ENCODE measurements around the gene DPM2.

The DPM2 gene

DNA sequence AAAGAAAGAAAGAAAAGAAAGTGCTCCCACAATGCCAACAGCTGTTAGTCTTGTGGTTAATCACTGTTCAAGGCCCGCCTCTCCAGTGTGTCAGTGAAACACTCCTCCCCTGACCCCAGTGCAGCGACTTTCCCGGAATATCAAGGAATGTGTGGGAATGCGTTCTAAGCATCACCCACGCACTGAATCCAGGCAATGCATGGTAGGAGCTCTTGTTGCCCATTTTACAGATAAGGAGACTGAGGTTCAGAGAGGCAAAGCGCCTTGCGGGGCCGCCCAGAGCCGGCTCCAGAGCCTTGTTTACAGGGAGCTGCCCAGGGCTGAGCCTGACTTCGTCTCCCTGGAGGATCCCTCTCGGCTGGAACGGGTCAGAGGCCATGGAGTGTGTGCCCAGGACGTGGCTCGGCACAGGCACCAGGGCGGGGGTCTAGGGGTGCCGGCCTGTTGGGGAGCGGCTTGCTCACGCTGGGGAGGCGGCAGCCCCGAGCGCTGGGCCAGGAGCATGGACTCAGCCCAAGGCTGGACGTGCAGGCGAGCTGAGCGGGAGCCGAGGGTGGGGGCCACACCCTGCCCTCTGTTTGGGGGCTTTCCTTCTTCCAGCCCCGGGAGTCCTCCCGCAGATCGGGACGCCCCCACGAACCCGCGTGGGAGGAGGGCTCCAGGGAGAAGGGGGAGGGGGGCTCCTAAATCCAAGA lies 39.1 kb downstream of the DPM2 start:
- no peak for DNase-seq (ENCODE audit: low spot score)

DNA sequence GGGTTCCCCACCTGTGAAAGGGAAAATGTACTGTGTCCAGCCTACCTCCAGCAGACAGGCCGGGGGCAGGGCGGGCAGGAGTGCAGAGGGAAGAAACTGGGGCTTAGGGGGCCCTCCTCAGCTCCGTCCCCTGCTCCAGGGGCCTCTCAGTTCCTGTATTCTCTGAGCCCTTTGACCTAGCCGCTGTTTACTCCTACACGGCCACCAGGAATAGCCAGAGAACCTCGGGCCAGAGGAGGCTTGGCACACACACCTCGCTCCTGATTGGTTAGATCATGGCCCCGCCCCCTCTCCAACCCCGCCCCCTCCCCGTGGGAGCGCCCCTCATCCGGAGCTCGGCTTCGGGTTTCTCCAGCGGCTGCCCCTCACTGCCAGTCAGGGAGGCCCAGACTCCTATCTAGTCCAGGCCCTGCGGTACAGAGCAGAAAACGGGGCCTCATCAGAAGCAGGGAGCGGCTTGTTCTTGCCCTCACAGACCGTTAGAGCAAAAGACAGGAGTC lies 40.4 kb downstream of the DPM2 start:
- peak; percentile 70 for DNase-seq (ENCODE audit: low spot score)

DNA sequence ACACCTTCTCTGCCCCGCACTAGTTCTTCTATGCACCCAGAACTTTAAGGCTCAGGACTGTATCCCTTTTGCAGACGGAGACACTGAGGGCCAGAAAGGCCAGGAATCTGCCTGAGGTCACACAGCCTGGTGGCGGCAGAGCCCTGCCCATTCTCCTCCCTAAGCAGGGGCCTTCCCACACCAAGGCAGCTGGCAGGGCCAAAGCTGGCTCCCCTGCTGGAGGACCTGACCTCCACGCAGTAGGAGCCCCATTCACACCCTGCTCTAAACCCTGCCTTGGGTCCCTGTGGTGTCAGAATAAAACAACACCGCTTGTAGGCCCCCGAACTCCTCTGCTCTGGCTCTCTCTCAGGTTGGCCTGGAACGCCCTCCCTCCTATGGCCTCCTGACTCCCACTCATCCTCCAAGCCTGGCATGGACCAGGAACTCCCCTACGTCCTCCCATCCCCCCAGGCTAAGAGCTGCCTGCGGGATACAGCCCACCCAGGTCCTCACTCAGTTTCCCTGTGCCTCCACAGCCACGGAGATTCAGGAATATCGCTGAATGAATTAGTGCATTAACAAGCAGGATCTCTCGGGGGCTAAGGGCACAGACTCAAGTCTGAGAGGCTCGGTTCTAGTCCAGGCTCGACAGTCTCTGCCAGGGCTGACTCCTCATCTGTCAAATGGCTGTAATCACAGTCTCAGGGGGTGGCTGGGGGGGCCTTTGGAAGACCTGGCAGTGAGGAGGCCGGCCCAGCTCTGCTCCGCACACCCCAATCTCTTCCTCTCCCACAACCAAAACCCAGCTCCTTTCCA lies 41.1 kb downstream of the DPM2 start:
- no peak for DNase-seq (ENCODE audit: low spot score)

DNA sequence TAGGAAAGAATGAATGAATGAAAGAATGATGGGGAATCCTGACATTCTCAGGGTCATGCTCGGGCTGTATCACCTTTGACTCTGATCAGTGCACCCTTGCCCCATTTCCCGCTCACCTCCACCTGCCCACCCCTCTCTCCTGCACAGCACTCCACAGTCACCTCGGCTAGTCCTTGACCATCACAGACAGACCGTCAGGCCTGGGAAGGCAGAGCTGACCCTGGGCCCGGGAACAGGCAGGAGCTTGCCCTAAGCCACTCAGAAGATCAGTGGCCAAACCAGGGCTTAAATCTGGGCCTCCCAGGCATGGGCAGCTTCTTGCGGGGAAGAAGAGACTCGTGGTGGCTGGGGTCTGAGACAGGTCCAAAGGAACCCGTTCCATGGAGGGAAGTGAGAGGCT lies 41.8 kb downstream of the DPM2 start:
- no peak for DNase-seq (ENCODE audit: low spot score)

DNA sequence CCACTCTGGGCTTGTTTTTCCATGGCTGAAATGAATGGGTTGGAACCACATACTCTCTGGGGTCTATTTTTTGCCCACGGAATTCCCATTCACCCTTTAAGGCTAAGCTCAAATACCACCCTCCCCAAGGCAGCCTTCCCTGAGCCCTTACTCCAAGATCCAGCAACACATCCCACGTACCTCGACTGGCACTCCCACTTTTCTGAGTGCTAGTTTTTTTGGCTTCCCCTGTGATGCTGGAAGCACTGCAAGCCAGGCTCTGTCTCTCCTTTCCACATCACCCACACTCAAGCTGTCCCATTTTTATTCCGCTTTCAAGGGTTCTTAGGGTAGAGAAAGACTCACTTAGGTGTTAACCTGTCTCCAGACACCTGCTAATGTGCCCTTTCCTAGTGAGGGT lies 44.3 kb downstream of the DPM2 start:
- DNase-seq (ENCODE audit: low spot score) = no peak

DNA sequence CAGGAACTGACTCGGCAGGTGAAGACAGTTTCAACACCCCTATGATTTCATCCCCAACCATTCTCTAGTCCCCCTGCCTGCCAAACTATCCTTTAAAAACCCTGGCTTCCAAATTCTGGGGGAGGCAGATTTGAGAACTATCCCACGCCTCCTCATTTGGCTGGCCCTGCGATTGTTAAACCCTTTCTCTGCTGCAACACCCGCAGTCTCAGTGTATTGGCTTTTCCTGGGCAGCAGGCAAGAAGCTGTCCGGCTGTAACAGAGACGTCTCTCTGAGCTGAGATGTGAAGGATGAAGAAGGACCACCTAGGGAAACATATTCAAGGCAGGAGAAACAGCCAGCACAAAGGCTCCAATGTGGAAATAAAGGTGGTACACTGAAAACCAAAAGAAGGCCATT lies 44.8 kb downstream of the DPM2 start:
- no peak for DNase-seq (ENCODE audit: low spot score)

DNA sequence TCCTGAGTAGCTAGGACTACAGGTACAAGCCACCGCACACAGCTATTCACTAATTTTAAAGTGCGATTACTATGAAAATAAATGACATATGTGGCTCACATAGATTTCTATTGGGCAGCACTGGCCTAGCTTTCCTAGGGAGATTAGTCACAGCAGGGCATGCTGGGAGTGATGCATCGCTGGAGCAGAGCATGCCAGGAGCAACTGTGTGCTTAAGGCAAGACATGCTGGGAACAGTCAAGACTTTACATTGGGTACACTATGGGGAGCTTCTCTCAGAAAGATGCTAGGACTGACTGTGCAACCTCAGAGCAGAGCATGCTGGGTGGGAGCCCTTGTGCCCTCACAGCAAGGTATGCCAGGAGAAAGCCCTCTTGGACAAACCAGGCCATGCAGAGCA lies 47.6 kb downstream of the DPM2 start:
- no peak for DNase-seq (ENCODE audit: low spot score)

DNA sequence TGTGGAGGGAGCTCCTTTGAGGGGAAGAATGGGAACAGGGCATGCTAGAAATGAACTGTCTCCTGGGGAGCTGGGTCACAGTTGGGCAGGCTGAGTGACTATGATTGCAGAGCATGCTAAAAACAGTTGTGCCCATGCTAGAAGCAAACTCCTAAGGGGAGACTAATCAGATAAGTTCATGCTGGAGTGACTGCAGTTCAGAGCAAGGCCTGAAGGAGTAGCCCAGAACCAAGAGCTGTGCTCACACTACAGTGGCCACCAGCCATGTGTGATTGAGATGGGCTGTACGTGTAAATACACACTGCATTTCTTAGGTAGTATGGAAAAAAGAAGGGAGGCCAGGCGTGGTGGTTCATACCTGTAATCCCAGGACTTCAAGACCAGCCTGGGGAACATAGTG lies 49.9 kb downstream of the DPM2 start:
- no peak for DNase-seq (ENCODE audit: low spot score)

DNA sequence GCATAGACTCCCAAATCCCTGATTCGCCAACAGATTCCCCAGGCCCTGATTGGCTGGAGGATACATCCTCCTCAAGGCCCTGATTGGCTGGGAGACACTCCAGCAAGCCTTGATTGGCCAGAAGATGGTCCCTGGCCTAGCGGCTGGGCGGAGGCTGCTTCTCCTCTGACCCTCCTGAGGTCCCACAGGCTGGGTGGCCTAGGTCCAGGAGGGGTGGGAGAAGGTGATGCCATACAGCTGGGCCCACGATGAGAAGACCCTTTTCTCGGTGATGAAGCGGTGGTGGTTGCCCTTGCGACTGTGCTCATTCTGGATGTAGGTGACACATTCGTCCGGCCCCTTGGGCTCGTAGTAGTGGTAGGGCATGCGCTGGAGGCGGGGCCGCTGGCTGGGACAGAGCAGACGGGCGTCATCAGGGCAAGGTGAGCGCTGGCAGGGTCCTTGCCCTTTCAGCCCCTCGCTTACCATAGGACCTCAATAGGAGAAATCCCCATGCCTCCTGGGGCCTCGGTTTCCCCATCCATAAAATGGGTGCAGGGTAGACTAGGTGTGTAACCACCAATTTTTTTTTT lies 51.2 kb downstream of the DPM2 start:
- DNase-seq (ENCODE audit: low spot score) = no peak

DNA sequence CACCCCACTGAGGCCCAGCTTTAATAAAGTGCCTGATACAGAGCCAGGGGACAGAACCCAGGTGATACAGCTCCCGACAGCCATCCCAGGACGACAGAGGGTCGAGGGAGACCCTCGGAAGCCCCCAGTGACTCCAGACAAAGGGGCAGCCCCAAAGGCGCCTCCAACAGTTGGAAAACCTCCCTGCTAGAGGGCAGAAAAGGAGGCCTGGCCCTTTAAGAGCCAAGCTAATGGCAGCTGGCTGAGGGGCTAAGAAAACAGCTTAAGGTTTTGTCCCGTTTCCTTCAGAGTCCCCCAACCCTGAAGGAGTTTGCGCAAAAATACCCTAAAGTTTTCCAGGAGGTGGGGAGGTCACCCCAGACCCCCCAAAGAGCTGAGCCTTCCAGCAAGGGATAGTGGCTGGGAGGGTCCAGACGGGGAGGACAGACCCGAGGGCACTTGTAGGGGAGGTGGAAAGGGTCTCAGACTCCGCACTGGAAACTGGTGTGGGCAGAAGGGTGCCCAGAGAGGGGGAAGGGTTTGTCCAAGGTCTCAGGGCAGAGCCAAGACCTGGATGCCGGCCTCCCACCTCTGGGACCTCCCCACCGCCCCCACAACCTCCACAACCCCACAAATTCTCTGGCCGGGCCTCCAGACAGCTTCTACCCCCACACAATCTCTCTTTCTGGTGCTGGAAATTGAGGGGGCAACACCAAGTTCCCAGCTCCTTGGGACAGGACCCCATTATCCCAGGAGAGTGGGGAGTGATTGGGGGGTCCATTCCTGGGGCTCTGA lies 52.0 kb downstream of the DPM2 start:
- no peak for DNase-seq (ENCODE audit: low spot score)

Measured in pons (tissue), 1 donor.